ENCODE data around the gene SMAD3. TPM values are rescaled to one million over a fixed set of nuclear protein-coding genes. Genes with fewer than 3 reads are reported as not detected.

Gene SMAD3
- total RNA-seq, 1 experiment from 2014 or later: 35.4 TPM

DNA sequence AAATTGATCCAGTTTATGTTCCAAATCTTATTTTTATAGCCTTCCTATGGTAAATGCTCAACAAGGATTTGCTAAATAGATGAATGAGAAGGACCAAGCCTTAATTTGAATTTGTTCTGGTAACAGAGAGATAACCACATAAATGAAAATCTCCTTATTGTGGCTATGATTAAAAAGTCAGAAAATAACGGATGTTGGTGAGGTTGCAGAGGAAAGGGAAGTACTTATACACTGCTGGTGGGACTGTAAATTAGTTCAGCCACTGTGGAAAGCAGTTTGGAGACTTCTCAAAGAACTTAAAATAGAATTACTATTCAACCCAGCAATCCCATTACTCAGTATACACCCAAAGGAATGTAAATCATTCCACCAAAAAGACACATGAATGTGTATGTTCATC is 162.9 kb downstream of the SMAD3 start:
- no peak for DNase-seq (ENCODE audit: low read depth)

DNA sequence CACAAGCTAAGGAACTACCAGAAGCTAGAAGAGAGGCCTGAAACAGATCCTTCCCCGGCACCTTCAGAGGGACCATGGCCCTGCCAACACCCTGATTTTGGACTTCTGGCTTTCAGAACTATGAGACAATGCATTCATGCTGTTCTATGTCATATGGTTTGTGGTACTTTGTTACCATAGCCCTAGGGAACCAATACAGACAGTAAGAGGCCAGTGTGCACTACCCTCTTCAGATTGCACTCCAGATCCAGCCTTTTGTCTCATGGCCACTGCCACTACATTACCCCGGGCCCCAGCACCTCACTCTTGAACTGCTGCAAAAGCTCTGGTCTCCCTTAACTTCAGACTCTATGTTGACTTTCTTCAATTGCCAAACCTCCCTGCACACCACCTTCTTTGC is 165.1 kb downstream of the SMAD3 start:
- DNase-seq (ENCODE audit: low read depth): no peak

DNA sequence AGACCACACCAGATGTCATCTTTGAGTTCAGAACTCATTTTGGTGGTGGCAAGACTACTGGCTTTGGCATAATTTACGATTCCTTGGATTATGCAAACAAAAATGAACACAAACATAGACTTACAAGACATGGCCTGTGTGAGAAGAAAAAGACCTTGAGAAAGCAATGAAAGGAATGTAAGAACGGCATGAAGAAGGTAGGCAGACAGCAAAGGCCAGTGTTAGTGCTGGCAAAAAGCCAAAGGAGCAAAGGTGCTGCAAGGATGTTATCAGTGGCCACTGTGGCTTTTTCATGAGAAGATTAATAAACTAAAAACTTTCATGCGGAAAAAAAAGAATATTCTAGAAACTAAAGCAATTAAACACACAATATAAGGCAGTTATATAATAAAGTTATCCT is 167.2 kb downstream of the SMAD3 start:
- DNase-seq (ENCODE audit: low read depth): no peak

DNA sequence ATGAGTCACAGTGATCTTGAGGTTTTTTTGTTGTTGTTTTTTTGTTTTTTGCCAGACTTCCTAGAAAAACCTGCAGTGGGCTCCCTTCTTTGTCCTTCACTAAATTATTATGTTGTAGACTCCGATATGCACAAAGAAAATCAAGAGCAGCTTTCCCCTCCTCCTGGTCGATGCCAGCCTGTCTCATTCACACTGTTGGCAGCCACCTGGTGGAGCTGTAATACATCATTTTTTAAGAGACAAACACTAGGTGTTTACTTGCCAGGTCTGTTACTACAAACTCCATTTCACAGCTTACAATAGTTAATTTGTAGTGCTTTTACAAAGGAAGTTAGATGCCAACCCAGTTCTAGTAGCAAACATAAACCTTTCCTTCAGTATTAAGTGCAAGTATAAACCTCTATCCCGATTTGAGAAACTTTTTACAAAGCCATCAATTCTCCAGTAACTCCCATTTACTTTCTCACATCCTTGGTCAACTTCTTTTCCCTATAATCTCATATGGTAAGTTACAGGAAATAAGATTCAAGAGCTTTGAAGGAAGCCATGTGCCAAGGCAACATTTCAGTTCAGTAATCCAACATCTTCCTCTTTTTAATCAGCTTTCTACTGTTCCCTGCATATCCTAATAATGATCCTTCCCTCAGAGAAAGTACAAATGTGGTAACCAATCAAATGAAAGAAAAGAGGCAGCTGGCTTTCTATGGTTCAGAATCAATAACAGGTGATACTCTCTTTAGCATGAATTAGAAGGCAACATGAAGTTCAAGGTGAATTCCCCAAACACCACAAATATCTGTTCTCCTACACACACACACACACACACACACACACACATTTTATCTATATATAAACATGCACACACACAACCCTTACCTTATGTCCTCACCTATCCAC is 175.1 kb downstream of the SMAD3 start:
- peak; percentile 5 for DNase-seq (ENCODE audit: low read depth)

DNA sequence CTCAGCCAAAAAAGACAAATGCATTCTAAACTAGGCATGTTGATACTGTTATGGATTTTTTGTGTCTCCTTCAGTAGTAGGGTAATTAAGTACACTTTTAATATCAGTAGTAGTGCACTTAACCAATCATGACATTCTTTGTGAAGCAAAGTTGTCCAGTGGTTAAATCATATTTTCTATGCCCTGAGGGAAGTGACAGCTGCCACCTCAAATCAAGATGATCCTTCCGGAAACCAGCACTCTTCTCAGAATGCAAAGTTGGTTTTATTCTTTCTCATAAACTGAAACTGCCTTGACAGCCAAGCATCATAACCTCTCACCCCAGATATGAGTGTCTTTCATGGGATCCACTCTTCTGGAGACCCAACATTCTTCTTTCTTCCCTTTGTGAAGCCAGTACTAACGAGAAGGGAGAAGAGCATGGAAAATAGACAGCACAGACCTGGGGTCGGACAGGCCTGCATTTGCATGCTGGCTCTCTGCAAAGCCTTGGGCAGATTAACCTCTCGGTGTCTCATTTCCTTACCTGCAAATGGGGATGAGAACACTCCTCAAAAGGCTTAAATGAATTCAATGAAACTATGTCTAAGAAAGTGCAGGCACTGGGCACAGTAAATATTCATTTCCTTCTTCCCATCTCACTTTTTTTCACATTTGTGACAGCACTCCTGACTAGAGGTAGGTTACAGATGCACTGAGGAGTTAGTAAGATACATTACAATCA is 175.9 kb downstream of the SMAD3 start:
- DNase-seq (ENCODE audit: low read depth): peak; percentile 16

DNA sequence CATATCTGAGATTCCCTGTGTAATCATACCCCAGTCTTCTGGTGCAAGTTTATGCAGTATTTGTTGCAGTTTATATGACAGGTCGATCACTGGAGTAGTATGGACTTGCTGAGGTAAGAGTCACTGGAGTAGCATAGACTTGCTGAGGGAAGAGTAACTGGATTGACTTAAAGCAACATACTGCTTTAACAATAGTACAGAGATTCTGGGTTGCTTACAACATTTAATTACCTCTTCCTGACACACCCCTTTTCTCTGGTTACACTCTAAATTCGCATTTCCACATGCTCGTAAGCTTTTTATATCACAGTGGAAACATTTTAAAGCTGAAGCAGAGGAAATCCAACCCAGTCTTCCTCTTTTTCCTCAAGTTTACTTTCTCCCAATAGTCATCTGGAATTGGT is 177.3 kb downstream of the SMAD3 start:
- DNase-seq (ENCODE audit: low read depth): peak; percentile 2

Other genes with a start within 250 kb of the SMAD3 start
- gene AAGAB, start 189.1 kb downstream of the SMAD3 start, total RNA-seq (2014; rRNA removed): 51.8 and 57.0 TPM in 2 replicates
- gene IQCH, start 189.2 kb downstream of the SMAD3 start, total RNA-seq (2014; rRNA removed): 4.1 and 4.8 TPM in 2 replicates

Data from LHCN-M2 (cell line).